ENCODE measurements around the gene GMEB2. TPM values are rescaled to one million over a fixed set of nuclear protein-coding genes. Genes with fewer than 3 reads are reported as not detected.
A peak's percentile ranks its signal among the peaks of the same experiment; 100 is the strongest.

The GMEB2 gene
- total and polyA plus RNA-seq, 10 of the 15 experiments (the other 5 are each of a cell fraction or from before 2014, with no cell fraction given), result 0.08 to 15.1 (median 6.9) TPM

GRCh38 chr20:63659370-63659769 is 32.5 kb upstream of the GMEB2 start (continued):
- TF ChIP-seq, protein P1, sequence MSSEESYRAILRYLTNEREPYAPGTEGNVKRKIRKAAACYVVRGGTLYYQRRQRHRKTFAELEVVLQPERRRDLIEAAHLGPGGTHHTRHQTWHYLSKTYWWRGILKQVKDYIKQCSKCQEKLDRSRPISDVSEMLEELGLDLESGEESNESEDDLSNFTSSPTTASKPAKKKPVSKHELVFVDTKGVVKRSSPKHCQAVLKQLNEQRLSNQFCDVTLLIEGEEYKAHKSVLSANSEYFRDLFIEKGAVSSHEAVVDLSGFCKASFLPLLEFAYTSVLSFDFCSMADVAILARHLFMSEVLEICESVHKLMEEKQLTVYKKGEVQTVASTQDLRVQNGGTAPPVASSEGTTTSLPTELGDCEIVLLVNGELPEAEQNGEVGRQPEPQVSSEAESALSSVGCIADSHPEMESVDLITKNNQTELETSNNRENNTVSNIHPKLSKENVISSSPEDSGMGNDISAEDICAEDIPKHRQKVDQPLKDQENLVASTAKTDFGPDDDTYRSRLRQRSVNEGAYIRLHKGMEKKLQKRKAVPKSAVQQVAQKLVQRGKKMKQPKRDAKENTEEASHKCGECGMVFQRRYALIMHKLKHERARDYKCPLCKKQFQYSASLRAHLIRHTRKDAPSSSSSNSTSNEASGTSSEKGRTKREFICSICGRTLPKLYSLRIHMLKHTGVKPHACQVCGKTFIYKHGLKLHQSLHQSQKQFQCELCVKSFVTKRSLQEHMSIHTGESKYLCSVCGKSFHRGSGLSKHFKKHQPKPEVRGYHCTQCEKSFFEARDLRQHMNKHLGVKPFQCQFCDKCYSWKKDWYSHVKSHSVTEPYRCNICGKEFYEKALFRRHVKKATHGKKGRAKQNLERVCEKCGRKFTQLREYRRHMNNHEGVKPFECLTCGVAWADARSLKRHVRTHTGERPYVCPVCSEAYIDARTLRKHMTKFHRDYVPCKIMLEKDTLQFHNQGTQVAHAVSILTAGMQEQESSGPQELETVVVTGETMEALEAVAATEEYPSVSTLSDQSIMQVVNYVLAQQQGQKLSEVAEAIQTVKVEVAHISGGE (CRISPR knock-in tag; IDR thresholded peaks at IDR 0.05), result no peak
- TF ChIP-seq CHD4 (IDR thresholded peaks at IDR 0.05), result no peak

DNA sequence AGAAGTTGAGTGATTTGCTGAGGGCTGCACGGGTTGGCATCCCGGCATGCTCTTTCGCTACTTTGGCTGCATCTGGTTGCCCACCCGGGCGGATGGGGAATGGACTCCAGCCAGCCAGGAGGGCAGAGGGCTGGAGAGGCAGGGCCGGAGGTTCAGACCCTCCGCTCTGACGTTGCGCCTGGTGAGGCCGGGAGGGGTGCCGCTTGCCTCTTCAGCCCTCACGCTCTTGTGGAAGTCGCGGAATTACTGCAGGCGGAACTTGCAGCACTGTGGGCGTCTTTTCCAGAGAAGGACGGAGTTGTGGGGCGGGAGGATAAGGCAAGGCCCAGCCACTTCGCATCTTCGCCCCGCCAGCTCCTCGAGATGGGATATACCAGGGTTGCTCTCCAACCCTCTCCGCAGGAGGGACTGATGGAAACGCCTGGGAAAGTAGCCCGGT is 31.9 kb upstream of the GMEB2 start:
- FAIRE-seq, result no peak
- Histone ChIP-seq H2AFZ (ENCODE audit: control insufficient read depth, low read depth, low read length) (peak overlapping the region; percentile 98), H3K79me2 (ENCODE audit: control insufficient read depth, insufficient read depth, low read length) (peaks cover 10% of the 10 kb centered on the region), H3K9me3 (replicated peaks; ENCODE audit: control insufficient read depth, insufficient read depth, low read length) (no peaks in the 10 kb centered on the region), H3K36me3 (ENCODE audit: control insufficient read depth in 2 of 2, insufficient read depth in 2 of 2, low read length in 1 of 2) (peaks cover 0 to 6% of the 10 kb centered on the region in 2 experiments; a peak in 2 of 4 replicates), H3K4me2 (ENCODE audit: control insufficient read depth, insufficient read depth) (peak overlapping the region; percentile 46), H3K4me1 (ENCODE audit: control insufficient read depth, insufficient read depth, low read length) (peaks cover 8% of the 10 kb centered on the region), H4K20me1 (ENCODE audit: control insufficient read depth, insufficient read depth) (no peaks in the 10 kb centered on the region), H3K9ac (ENCODE audit: control insufficient read depth, insufficient read depth, low read length) (peak overlapping the region; percentile 78), H3K27ac (ENCODE audit: control insufficient read depth, insufficient read depth) (peak overlapping the region; percentile 84), H3K27me3 (replicated peaks in 1 of 2; ENCODE audit: control insufficient read depth in 2 of 2, insufficient read depth in 2 of 2, low read length in 1 of 2) (peaks cover 0 to 7% of the 10 kb centered on the region in 2 experiments; a peak in 1 of 4 replicates), H3K4me3 (peak overlapping the region; percentile 93)
- ATAC-seq, result peak; percentile 51
- in situ Hi-C loops (cut with MboI) (no loop called here), intact Hi-C loops (cut with micrococcal nuclease; ENCODE audit: unreplicated experiment) (no loop called here)
- SMC1A ChIA-PET (ENCODE audit: uncharacterized antibody, unreplicated experiment), result interaction anchor here (1.0 to 1.8 kb wide), 3 partner anchors 17 to 207 kb away, joined by 3 to 13 read pairs (median 7); partner anchors contain the start of genes PTK6 and TPD52L2
- POLR2A ChIA-PET, result interaction anchor here (0.8 to 1.5 kb wide), 6 partner anchors 7 to 297 kb away, joined by 3 to 13 read pairs (median 4); partner anchors contain the start of genes GMEB2, HELZ2, PTK6 and UCKL1
- CTCF ChIA-PET, result interaction anchor here (0.7 to 2.2 kb wide), 9 partner anchors 11 to 380 kb away, joined by 3 to 10 read pairs (median 4); partner anchors contain the start of genes ARFRP1, PTK6, TPD52L2 and ZGPAT
- RAD21 ChIA-PET (ENCODE audit: unreplicated experiment), result interaction anchor here (0.8 to 1.5 kb wide), 8 partner anchors 10 to 206 kb away, joined by 3 to 24 read pairs (median 4); partner anchors contain the start of genes ARFRP1, LIME1, PTK6 and TPD52L2
- DNase-seq (ENCODE audit: low read depth, low spot score), result no peak
- no TSS peak for BruUV-seq (replicated peaks)
- 8% methylated on average over 25 of the region's 25 CpGs for WGBS (ENCODE audit: insufficient coverage, insufficient replicate concordance, low lambda C conversion rate, missing lambda C conversion rate)
- TF ChIP-seq ELK1 (IDR thresholded peaks at IDR 0.05; ENCODE audit: low read depth, low read length) (no peak), WRNIP1 (IDR thresholded peaks at IDR 0.05; ENCODE audit: borderline replicate concordance, low read depth, low read length) (no peak), MYB (IDR thresholded peaks at IDR 0.05; ENCODE audit: borderline replicate concordance, low read depth, low read length) (no peak), KDM1A (IDR thresholded peaks at IDR 0.05; ENCODE audit: borderline replicate concordance) (no peak), NR2F1 (conservative IDR thresholded peaks at IDR 0.05) (no peak), IKZF2 (IDR thresholded peaks at IDR 0.05) (no peak), CBFB (IDR thresholded peaks at IDR 0.05; ENCODE audit: low read depth) (no peak), BMI1 (IDR thresholded peaks at IDR 0.05; ENCODE audit: borderline replicate concordance) (no peak)
- TF ChIP-seq, protein P2, sequence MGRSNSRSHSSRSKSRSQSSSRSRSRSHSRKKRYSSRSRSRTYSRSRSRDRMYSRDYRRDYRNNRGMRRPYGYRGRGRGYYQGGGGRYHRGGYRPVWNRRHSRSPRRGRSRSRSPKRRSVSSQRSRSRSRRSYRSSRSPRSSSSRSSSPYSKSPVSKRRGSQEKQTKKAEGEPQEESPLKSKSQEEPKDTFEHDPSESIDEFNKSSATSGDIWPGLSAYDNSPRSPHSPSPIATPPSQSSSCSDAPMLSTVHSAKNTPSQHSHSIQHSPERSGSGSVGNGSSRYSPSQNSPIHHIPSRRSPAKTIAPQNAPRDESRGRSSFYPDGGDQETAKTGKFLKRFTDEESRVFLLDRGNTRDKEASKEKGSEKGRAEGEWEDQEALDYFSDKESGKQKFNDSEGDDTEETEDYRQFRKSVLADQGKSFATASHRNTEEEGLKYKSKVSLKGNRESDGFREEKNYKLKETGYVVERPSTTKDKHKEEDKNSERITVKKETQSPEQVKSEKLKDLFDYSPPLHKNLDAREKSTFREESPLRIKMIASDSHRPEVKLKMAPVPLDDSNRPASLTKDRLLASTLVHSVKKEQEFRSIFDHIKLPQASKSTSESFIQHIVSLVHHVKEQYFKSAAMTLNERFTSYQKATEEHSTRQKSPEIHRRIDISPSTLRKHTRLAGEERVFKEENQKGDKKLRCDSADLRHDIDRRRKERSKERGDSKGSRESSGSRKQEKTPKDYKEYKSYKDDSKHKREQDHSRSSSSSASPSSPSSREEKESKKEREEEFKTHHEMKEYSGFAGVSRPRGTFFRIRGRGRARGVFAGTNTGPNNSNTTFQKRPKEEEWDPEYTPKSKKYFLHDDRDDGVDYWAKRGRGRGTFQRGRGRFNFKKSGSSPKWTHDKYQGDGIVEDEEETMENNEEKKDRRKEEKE (IDR thresholded peaks at IDR 0.05), result no peak
- TF ChIP-seq, protein P3, sequence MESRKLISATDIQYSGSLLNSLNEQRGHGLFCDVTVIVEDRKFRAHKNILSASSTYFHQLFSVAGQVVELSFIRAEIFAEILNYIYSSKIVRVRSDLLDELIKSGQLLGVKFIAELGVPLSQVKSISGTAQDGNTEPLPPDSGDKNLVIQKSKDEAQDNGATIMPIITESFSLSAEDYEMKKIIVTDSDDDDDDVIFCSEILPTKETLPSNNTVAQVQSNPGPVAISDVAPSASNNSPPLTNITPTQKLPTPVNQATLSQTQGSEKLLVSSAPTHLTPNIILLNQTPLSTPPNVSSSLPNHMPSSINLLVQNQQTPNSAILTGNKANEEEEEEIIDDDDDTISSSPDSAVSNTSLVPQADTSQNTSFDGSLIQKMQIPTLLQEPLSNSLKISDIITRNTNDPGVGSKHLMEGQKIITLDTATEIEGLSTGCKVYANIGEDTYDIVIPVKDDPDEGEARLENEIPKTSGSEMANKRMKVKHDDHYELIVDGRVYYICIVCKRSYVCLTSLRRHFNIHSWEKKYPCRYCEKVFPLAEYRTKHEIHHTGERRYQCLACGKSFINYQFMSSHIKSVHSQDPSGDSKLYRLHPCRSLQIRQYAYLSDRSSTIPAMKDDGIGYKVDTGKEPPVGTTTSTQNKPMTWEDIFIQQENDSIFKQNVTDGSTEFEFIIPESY (IDR thresholded peaks at IDR 0.05), result no peak
